HepG2 (cell line): ENCODE measurements around the gene CISTR. TPM values are rescaled to one million over a fixed set of nuclear protein-coding genes. Genes with fewer than 3 reads are reported as not detected.

ENCODE experiments used
- ATAC-seq: fragments of 200-7000 bp; cut with Tn5 transposase; 3 replicates; pipeline ENCODE4 v1.9.1; 2020; ENCODE audit warnings: mild to moderate bottlenecking, moderate library complexity
- BruUV-seq: library from RNA; stranded (reverse); fragments of 400-500 nt; replicated peaks from 2 replicates; lab custom pipeline; 2021; lab: Mats Ljungman, UMichigan
- CTCF ChIA-PET: fragments of 300-600 bp; formaldehyde crosslinking; extraction: SDS; loops from one replicate; lab custom pipeline; 2021; ENCODE audit warnings: low total read pairs, inconsistent platforms, low intra/inter-chr PET ratio; lab: Yijun Ruan, JAX
- POLR2A ChIA-PET: fragments of 350-600 bp; sonication (Branson Sonifier 250); formaldehyde crosslinking; loops from one replicate; lab custom pipeline; 2020; ENCODE audit warnings: antibody characterized with exemption, inconsistent platforms; lab: Yijun Ruan, JAX
- DNase-seq: peaks from one replicate; pipeline ENCODE4 v3.0.0-alpha.2; 2015; ENCODE audit warnings: low spot score
- FAIRE-seq: peaks from 3 replicates; lab custom pipeline; 2011; peaks lifted over from hg19 to GRCh38; lab: Jason Lieb, UNC
- H2AFZ ChIP-seq: one replicate; pipeline ENCODE4 v1.6.1; 2011; ENCODE audit warnings: low read length, inconsistent platforms
- H3K27ac ChIP-seq: fragments of 300-600 bp; 3 replicates; pipeline ENCODE4 v1.8.0; 2011; ENCODE audit warnings: mixed run types, mild to moderate bottlenecking, mixed read lengths, low read length, inconsistent platforms; ENCODE audit not compliant: insufficient read depth; ENCODE audit errors: extremely low read length
- H3K27me3 ChIP-seq, 2 experiments: fragments of 200-600 bp in 1 of 2; 2 replicates in 1 of 2; 3 replicates in 1 of 2; pipeline versions ENCODE4 v1.6.0 to v1.8.0; 2011; ENCODE audit warnings: low read length in 2 of 2, mild to moderate bottlenecking in 2 of 2, moderate library complexity in 2 of 2, inconsistent platforms in 1 of 2; ENCODE audit not compliant: insufficient read depth in 2 of 2, control insufficient read depth in 1 of 2
- H3K36me3 ChIP-seq, 2 experiments: fragments of 200-600 bp in 1 of 2; replicated peaks in 1 of 2; 2 replicates in 1 of 2; 3 replicates in 1 of 2; pipeline versions ENCODE4 v1.5.1 to v1.8.0; 2011; ENCODE audit warnings: low read length in 2 of 2, inconsistent platforms in 1 of 2; ENCODE audit not compliant: insufficient read depth in 2 of 2, control insufficient read depth in 1 of 2
- H3K4me1 ChIP-seq: 2 replicates; pipeline ENCODE4 v1.5.1; 2012; ENCODE audit warnings: low read length, inconsistent platforms; ENCODE audit not compliant: insufficient read depth
- H3K4me2 ChIP-seq: 2 replicates; pipeline ENCODE4 v1.6.0; 2011; ENCODE audit warnings: low read depth, low read length, inconsistent platforms
- H3K4me3 ChIP-seq, 3 experiments: fragments of 200-600 bp in 1 of 3; sonication (generic), shearing (Covaris generic) in 1 of 3; replicated peaks in 1 of 3; 2 replicates each; pipeline ENCODE4 v1.5.1; 2011 to 2016; ENCODE audit warnings: low read length in 3 of 3, inconsistent platforms in 2 of 3, low read depth in 2 of 3, mild to moderate bottlenecking in 2 of 3, control low read depth in 1 of 3, mixed read lengths in 1 of 3; ENCODE audit not compliant: insufficient read depth in 1 of 3
- H3K79me2 ChIP-seq: one replicate; pipeline ENCODE4 v1.6.1; 2011; ENCODE audit warnings: low read length, inconsistent platforms; ENCODE audit not compliant: insufficient read depth
- H3K9ac ChIP-seq: 2 replicates; pipeline ENCODE4 v1.6.0; 2011; ENCODE audit warnings: mild to moderate bottlenecking, low read depth, low read length, inconsistent platforms; ENCODE audit not compliant: insufficient read depth
- H3K9me3 ChIP-seq: 2 replicates; pipeline ENCODE4 v1.5.1; 2012; ENCODE audit warnings: mild to moderate bottlenecking, low read length
- H4K20me1 ChIP-seq: 2 replicates; pipeline ENCODE4 v1.6.0; 2011; ENCODE audit warnings: inconsistent platforms, mild to moderate bottlenecking, low read length, moderate library complexity; ENCODE audit not compliant: insufficient read depth
- IRF9 ChIP-seq: sonication (generic); formaldehyde crosslinking; IDR thresholded peaks from 2 replicates; pipeline ENCODE4 v1.8.0; 2022; ENCODE audit warnings: missing genetic modification reagents, mild to moderate bottlenecking, borderline replicate concordance
- SMARCC2 ChIP-seq: fragments of 450-650 bp; IDR thresholded peaks from 2 replicates; pipeline ENCODE4 v1.6.1; 2017; ENCODE audit warnings: antibody characterized with exemption, mild to moderate bottlenecking
- SOX5 ChIP-seq: IDR thresholded peaks from 2 replicates; pipeline ENCODE4 v1.6.1; 2016; ENCODE audit warnings: borderline replicate concordance
- ZBED4 ChIP-seq: sonication (generic); formaldehyde crosslinking; IDR thresholded peaks from 2 replicates; pipeline ENCODE4 v1.4.0; 2020; ENCODE audit warnings: missing genetic modification reagents, borderline replicate concordance
- ZNF224 ChIP-seq: sonication (generic); formaldehyde crosslinking; IDR thresholded peaks from 2 replicates; pipeline ENCODE4 v1.5.0; 2020; ENCODE audit warnings: mild to moderate bottlenecking, missing genetic modification reagents
- ZNF552 ChIP-seq: sonication (generic); formaldehyde crosslinking; IDR thresholded peaks from 2 replicates; pipeline ENCODE4 v1.9.0; 2022; ENCODE audit warnings: missing genetic modification reagents, mild to moderate bottlenecking, borderline replicate concordance
- ZNF598 ChIP-seq: sonication (generic); formaldehyde crosslinking; IDR thresholded peaks from 2 replicates; pipeline ENCODE4 v1.5.1; 2020; ENCODE audit warnings: mild to moderate bottlenecking, missing genetic modification reagents, borderline replicate concordance
- WGBS: methylation state at CpG from one replicate; pipeline ENCODE4 v1.1.6; 2017; ENCODE audit warnings: low lambda C conversion rate; 5-methylcytosine and 5-hydroxymethylcytosine counted together
- in situ Hi-C: cut with HindIII; loops from 2 replicates; pipeline ENCODE4 v1.10.0; 2017; ENCODE audit warnings: low pct_unique_long_range_greater_than_20kb; ENCODE audit not compliant: extremely low pct_ligation_motif_present
- intact Hi-C: fragments of 100-400 bp; cut with micrococcal nuclease; formaldehyde crosslinking; loops from one replicate; pipeline ENCODE4 v1.10.0; 2022; ENCODE audit not compliant: unreplicated experiment
- polyA plus RNA-seq, 8 experiments: library from polyadenylated mRNA; depleted of rRNA in 3 of 8; stranded (reverse) in 7 of 8; unstranded in 1 of 8; fragments of >200 nt; fragmentation: Illumina TruSeq in 4 of 8; extraction: Trizol in 4 of 8; gene quantifications; 2 replicates each; pipeline versions ENCODE4 v1.2.1 to v1.2.3, GENCODE V29; 2011 to 2016; ENCODE audit warnings: low read depth in 4 of 8, missing spikeins in 1 of 8, mixed read lengths in 1 of 8; ENCODE audit not compliant: insufficient read depth in 1 of 8
- total RNA-seq, 5 experiments: library from RNA; depleted of rRNA; stranded (reverse); fragments of >200 nt; fragmentation: Illumina TruSeq; extraction: Trizol; gene quantifications; 2 replicates each; pipeline ENCODE4 v1.2.3, GENCODE V29; 2016; ENCODE audit warnings: low read depth in 1 of 5
- TF ChIP-seq, protein P1 (sequence below): sonication (generic); formaldehyde crosslinking; IDR thresholded peaks from 2 replicates; pipeline ENCODE4 v1.5.1; 2020; ENCODE audit warnings: mild to moderate bottlenecking, missing genetic modification reagents
- TF ChIP-seq, protein P2 (sequence below): sonication (generic); formaldehyde crosslinking; IDR thresholded peaks from 2 replicates; pipeline ENCODE4 v1.9.0; 2022; ENCODE audit warnings: missing genetic modification reagents, mild to moderate bottlenecking, borderline replicate concordance
- TF ChIP-seq, protein P3 (sequence below): sonication (generic); formaldehyde crosslinking; IDR thresholded peaks from 2 replicates; pipeline ENCODE4 v1.4.0; 2020; ENCODE audit warnings: mild to moderate bottlenecking, missing genetic modification reagents

CISTR gene
- total and polyA plus RNA-seq, 2 of the 13 experiments (the other 11 are each of a cell fraction or from before 2014, with no cell fraction given): not detected

GRCh38 chr12:53761306-53761705, 9.5 kb upstream of the CISTR start (continued):
- TF ChIP-seq IRF9 (CRISPR knock-in tag) (no peak), ZNF224 (CRISPR knock-in tag) (no peak), SMARCC2 (no peak)
- TF ChIP-seq, protein P1, sequence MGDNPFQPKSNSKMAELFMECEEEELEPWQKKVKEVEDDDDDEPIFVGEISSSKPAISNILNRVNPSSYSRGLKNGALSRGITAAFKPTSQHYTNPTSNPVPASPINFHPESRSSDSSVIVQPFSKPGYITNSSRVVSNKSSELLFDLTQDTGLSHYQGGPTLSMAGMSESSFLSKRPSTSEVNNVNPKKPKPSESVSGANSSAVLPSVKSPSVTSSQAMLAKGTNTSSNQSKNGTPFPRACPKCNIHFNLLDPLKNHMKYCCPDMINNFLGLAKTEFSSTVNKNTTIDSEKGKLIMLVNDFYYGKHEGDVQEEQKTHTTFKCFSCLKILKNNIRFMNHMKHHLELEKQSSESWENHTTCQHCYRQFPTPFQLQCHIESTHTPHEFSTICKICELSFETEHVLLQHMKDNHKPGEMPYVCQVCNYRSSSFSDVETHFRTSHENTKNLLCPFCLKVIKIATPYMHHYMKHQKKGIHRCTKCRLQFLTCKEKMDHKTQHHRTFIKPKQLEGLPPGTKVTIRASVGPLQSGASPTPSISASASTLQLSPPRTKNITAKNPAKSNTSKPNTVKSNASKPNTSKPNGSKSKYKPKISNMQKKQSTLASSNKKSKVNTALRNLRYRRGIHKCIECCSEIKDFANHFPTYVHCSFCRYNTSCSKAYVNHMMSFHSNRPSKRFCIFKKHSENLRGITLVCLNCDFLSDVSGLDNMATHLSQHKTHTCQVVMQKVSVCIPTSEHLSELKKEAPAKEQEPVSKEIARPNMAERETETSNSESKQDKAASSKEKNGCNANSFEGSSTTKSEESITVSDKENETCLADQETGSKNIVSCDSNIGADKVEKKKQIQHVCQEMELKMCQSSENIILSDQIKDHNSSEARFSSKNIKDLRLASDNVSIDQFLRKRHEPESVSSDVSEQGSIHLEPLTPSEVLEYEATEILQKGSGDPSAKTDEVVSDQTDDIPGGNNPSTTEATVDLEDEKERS (CRISPR knock-in tag): no peak

DNA sequence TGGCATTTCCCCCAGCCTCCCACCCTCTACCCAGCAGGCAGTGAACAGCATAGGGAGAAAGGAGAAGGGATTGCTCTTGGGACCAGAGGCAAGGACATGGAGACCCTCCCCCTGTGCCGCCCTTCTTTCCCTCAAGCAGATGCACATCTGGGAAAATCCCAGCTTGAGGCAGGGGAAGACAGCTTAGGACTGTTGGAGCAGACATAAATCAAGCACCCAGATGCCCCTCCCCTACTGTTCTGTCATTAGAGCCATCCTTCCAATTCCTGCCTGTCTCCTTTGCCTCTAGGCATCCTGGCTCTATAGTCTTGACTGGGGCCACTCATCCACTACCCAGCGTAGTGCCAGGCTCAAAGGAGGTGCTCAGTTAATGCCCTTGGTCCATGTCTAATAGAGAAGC, 7.5 kb upstream of the CISTR start:
- in situ Hi-C loops: loop anchor here (10.0 kb wide), 1 partner anchor 456 kb away; no protein-coding TSS in a partner anchor
- BruUV-seq: no TSS peak
- ATAC-seq (no peak), DNase-seq (no peak), FAIRE-seq (no peak)
- no peaks in the 10 kb centered on the region for H3K79me2 ChIP-seq
- H4K20me1 ChIP-seq: no peaks in the 10 kb centered on the region
- peaks cover 2 to 76% of the 10 kb centered on the region in 2 experiments; a peak in 4 of 5 replicates for H3K27me3 ChIP-seq
- no peaks in the 10 kb centered on the region for H3K9me3 ChIP-seq
- H2AFZ ChIP-seq: no peak overlapping the region
- H3K9ac ChIP-seq: no peak overlapping the region
- no peaks in the 10 kb centered on the region for H3K36me3 ChIP-seq
- H3K4me1 ChIP-seq: peaks cover 9% of the 10 kb centered on the region; the same call in 1 of the 2 replicates
- H3K27ac ChIP-seq: no peak overlapping the region
- WGBS: 6% methylated on average over 2 of the region's 2 CpGs
- H3K4me2 ChIP-seq: no peak overlapping the region
- intact Hi-C loops: no loop called here
- POLR2A ChIA-PET: no interaction called here
- no peak overlapping the region for H3K4me3 ChIP-seq
- CTCF ChIA-PET: no interaction called here
- no peak for TF ChIP-seq ZNF552 (CRISPR knock-in tag)
- TF ChIP-seq, protein P2, sequence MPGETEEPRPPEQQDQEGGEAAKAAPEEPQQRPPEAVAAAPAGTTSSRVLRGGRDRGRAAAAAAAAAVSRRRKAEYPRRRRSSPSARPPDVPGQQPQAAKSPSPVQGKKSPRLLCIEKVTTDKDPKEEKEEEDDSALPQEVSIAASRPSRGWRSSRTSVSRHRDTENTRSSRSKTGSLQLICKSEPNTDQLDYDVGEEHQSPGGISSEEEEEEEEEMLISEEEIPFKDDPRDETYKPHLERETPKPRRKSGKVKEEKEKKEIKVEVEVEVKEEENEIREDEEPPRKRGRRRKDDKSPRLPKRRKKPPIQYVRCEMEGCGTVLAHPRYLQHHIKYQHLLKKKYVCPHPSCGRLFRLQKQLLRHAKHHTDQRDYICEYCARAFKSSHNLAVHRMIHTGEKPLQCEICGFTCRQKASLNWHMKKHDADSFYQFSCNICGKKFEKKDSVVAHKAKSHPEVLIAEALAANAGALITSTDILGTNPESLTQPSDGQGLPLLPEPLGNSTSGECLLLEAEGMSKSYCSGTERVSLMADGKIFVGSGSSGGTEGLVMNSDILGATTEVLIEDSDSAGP: no peak
- no peak for TF ChIP-seq ZBED4 (CRISPR knock-in tag)
- TF ChIP-seq SOX5 (CRISPR knock-in tag): no peak
- TF ChIP-seq, protein P3, sequence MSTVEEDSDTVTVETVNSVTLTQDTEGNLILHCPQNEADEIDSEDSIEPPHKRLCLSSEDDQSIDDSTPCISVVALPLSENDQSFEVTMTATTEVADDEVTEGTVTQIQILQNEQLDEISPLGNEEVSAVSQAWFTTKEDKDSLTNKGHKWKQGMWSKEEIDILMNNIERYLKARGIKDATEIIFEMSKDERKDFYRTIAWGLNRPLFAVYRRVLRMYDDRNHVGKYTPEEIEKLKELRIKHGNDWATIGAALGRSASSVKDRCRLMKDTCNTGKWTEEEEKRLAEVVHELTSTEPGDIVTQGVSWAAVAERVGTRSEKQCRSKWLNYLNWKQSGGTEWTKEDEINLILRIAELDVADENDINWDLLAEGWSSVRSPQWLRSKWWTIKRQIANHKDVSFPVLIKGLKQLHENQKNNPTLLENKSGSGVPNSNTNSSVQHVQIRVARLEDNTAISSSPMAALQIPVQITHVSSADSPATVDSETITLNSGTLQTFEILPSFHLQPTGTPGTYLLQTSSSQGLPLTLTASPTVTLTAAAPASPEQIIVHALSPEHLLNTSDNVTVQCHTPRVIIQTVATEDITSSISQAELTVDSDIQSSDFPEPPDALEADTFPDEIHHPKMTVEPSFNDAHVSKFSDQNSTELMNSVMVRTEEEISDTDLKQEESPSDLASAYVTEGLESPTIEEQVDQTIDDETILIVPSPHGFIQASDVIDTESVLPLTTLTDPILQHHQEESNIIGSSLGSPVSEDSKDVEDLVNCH (CRISPR knock-in tag): no peak
- no peak for TF ChIP-seq ZNF598 (CRISPR knock-in tag)
